H1 (cell line): ENCODE results near the gene BRMS1. TPM values are rescaled to one million over a fixed set of nuclear protein-coding genes. Genes with fewer than 3 reads are reported as not detected.

Experiments
- CTCF ChIA-PET: fragments of 300-600 bp; sonication (Branson Sonifier 250); formaldehyde crosslinking; loops from one replicate; lab custom pipeline; 2021; ENCODE audit not compliant: partially characterized antibody; lab: Charles Lee
- POLR2A ChIA-PET: fragments of 300-600 bp; sonication (Branson Sonifier 250); formaldehyde crosslinking; loops from one replicate; lab custom pipeline; 2021; ENCODE audit warnings: inconsistent platforms; ENCODE audit not compliant: partially characterized antibody; lab: Charles Lee
- DNase-seq, 2 experiments: peaks; one replicate each; pipeline versions ENCODE4 v3.0.0 to v3.0.0-alpha.2; 2010 to 2022; ENCODE audit warnings: low spot score in 2 of 2, low read depth in 1 of 2, mixed read lengths in 1 of 2
- FAIRE-seq: peaks from 2 replicates; lab custom pipeline; 2011; peaks lifted over from hg19 to GRCh38; lab: Jason Lieb, UNC
- H2AFZ ChIP-seq: 2 replicates; pipeline ENCODE4 v1.8.1; 2012; ENCODE audit warnings: low read length, inconsistent platforms
- H2AK5ac ChIP-seq: 2 replicates; pipeline ENCODE4 v1.6.1; 2013; ENCODE audit warnings: low read depth, low read length
- H2BK120ac ChIP-seq: replicated peaks from 2 replicates; pipeline ENCODE3; 2013; ENCODE audit warnings: low read depth, low read length, inconsistent platforms
- H2BK12ac ChIP-seq: 2 replicates; pipeline ENCODE4 v1.6.1; 2013; ENCODE audit warnings: low read depth, low read length
- H2BK15ac ChIP-seq: 2 replicates; pipeline ENCODE4 v1.6.1; 2013; ENCODE audit warnings: low read length
- H2BK20ac ChIP-seq: 2 replicates; pipeline ENCODE4 v1.6.1; 2013; ENCODE audit warnings: low read length
- H2BK5ac ChIP-seq: 2 replicates; pipeline ENCODE4 v1.6.1; 2013; ENCODE audit warnings: low read depth, low read length
- H3K14ac ChIP-seq: 2 replicates; pipeline ENCODE4 v1.6.1; 2013; ENCODE audit warnings: inconsistent platforms; ENCODE audit not compliant: insufficient read length
- H3K18ac ChIP-seq: 2 replicates; pipeline ENCODE4 v1.6.1; 2013; ENCODE audit warnings: low read length; ENCODE audit errors: extremely low read depth
- H3K23ac ChIP-seq: 2 replicates; pipeline ENCODE4 v1.6.1; 2013; ENCODE audit warnings: inconsistent platforms; ENCODE audit not compliant: insufficient read length
- H3K23me2 ChIP-seq: 2 replicates; pipeline ENCODE4 v1.6.1; 2013; ENCODE audit warnings: low read depth, low read length
- H3K27ac ChIP-seq: 2 replicates; pipeline ENCODE4 v1.6.1; 2011; ENCODE audit warnings: low read depth, low read length, inconsistent platforms
- H3K27me3 ChIP-seq, 4 experiments: replicated peaks in 1 of 4; 1 replicate in 1 of 4; 2 replicates in 3 of 4; pipeline versions ENCODE4 v1.6.1 to v1.8.1; 2011 to 2013; ENCODE audit warnings: low read length in 3 of 4, mild to moderate bottlenecking in 3 of 4, inconsistent platforms in 2 of 4, mixed read lengths in 2 of 4, moderate library complexity in 1 of 4; ENCODE audit not compliant: control insufficient read depth in 3 of 4, insufficient read depth in 3 of 4; ENCODE audit errors: extremely low read depth in 1 of 4
- H3K36me3 ChIP-seq, 4 experiments: 2 replicates each; pipeline versions ENCODE4 v1.6.1 to v1.8.1; 2011 to 2013; ENCODE audit warnings: mild to moderate bottlenecking in 4 of 4, low read length in 3 of 4, moderate library complexity in 2 of 4, control low read depth in 1 of 4, inconsistent platforms in 1 of 4; ENCODE audit not compliant: insufficient read depth in 4 of 4, control insufficient read depth in 2 of 4
- H3K4ac ChIP-seq: replicated peaks from 2 replicates; pipeline ENCODE3; 2013; ENCODE audit warnings: low read length, low read depth, mixed read lengths, inconsistent platforms; ENCODE audit not compliant: insufficient read length
- H3K4me1 ChIP-seq, 4 experiments: replicated peaks in 1 of 4; 1 replicate in 1 of 4; 2 replicates in 3 of 4; pipeline versions ENCODE4 v1.6.1 to v1.8.1; 2011 to 2013; ENCODE audit warnings: low read length in 3 of 4, inconsistent platforms in 2 of 4, mixed read lengths in 1 of 4; ENCODE audit not compliant: insufficient read depth in 4 of 4, control insufficient read depth in 3 of 4
- H3K4me2 ChIP-seq, 2 experiments: 2 replicates each; pipeline versions ENCODE4 v1.6.1 to v1.8.1; 2011 to 2013; ENCODE audit warnings: low read depth in 2 of 2, low read length in 2 of 2, control low read depth in 1 of 2, inconsistent platforms in 1 of 2, mild to moderate bottlenecking in 1 of 2; ENCODE audit not compliant: insufficient read depth in 1 of 2
- H3K4me3 ChIP-seq, 4 experiments: fragments of 200-600, 300-600 bp in 1 of 4; sonication (generic), shearing (Covaris generic), sonication (Bioruptor Twin) in 1 of 4; 2 replicates each; pipeline versions ENCODE4 v1.5.1 to v1.8.1; 2011 to 2016; ENCODE audit warnings: low read length in 4 of 4, low read depth in 3 of 4, control low read depth in 2 of 4, inconsistent platforms in 2 of 4, mild to moderate bottlenecking in 2 of 4, mixed read lengths in 1 of 4, moderate library complexity in 1 of 4; ENCODE audit not compliant: insufficient read depth in 2 of 4; ENCODE audit errors: extremely low read depth in 1 of 4
- H3K56ac ChIP-seq: replicated peaks from 2 replicates; pipeline ENCODE3; 2013; ENCODE audit warnings: low read depth, mild to moderate bottlenecking, mixed read lengths, low read length, inconsistent platforms; ENCODE audit not compliant: insufficient read length
- H3K79me1 ChIP-seq: 2 replicates; pipeline ENCODE4 v1.6.1; 2013; ENCODE audit warnings: low read depth, low read length, control low read depth
- H3K79me2 ChIP-seq, 2 experiments: 2 replicates each; pipeline versions ENCODE4 v1.6.1 to v1.8.1; 2012 to 2013; ENCODE audit warnings: low read length in 2 of 2, mild to moderate bottlenecking in 2 of 2, inconsistent platforms in 1 of 2; ENCODE audit not compliant: insufficient read depth in 2 of 2, control insufficient read depth in 1 of 2
- H3K9ac ChIP-seq, 4 experiments: replicated peaks in 1 of 4; 1 replicate in 1 of 4; 2 replicates in 3 of 4; pipeline versions ENCODE4 v1.6.1 to v1.8.1; 2011 to 2013; ENCODE audit warnings: low read depth in 3 of 4, low read length in 3 of 4, control low read depth in 2 of 4, mild to moderate bottlenecking in 2 of 4, moderate library complexity in 2 of 4, inconsistent platforms in 1 of 4; ENCODE audit errors: extremely low read depth in 1 of 4
- H3K9me3 ChIP-seq, 2 experiments: 2 replicates each; pipeline versions ENCODE4 v1.6.1 to v1.8.1; 2012 to 2013; ENCODE audit warnings: mild to moderate bottlenecking in 2 of 2, moderate library complexity in 2 of 2, control low read depth in 1 of 2, inconsistent platforms in 1 of 2, low read depth in 1 of 2, low read length in 1 of 2, mixed read lengths in 1 of 2; ENCODE audit not compliant: insufficient read depth in 2 of 2
- H4K20me1 ChIP-seq, 2 experiments: replicated peaks in 1 of 2; 2 replicates each; pipeline versions ENCODE3 to v1.8.1; 2011 to 2013; ENCODE audit warnings: inconsistent platforms in 2 of 2, low read length in 2 of 2, mild to moderate bottlenecking in 1 of 2; ENCODE audit not compliant: insufficient read depth in 2 of 2, control insufficient read depth in 1 of 2
- H4K5ac ChIP-seq: 2 replicates; pipeline ENCODE4 v1.6.1; 2013; ENCODE audit warnings: low read length, low read depth, mixed read lengths, inconsistent platforms; ENCODE audit not compliant: insufficient read length
- H4K8ac ChIP-seq: 2 replicates; pipeline ENCODE4 v1.8.0; 2013; ENCODE audit warnings: mild to moderate bottlenecking, moderate library complexity, low read length, inconsistent platforms; ENCODE audit not compliant: insufficient read depth; ENCODE audit errors: extremely low read depth
- H4K91ac ChIP-seq: replicated peaks from 2 replicates; pipeline ENCODE3; 2013; ENCODE audit warnings: low read length, mixed read lengths, inconsistent platforms; ENCODE audit not compliant: insufficient read length
- ATF3 ChIP-seq: IDR thresholded peaks from 2 replicates; pipeline ENCODE4 v1.6.1; 2011; ENCODE audit warnings: low read depth, mild to moderate bottlenecking, low read length; ENCODE audit not compliant: insufficient read depth
- CBX8 ChIP-seq: fragments of 300-800, 300-1000 bp; sonication (generic); IDR thresholded peaks from 2 replicates; pipeline ENCODE4 v1.7.1; 2016; ENCODE audit warnings: low read depth, low read length, borderline replicate concordance
- FOSL1 ChIP-seq: IDR thresholded peaks from 2 replicates; pipeline ENCODE4 v1.6.1; 2011; ENCODE audit warnings: mild to moderate bottlenecking, low read depth, low read length, moderate library complexity; ENCODE audit not compliant: insufficient read depth
- GABPA ChIP-seq: IDR thresholded peaks from 2 replicates; pipeline ENCODE4 v1.6.1; 2011; ENCODE audit warnings: mild to moderate bottlenecking, low read length, moderate library complexity, borderline replicate concordance; ENCODE audit not compliant: insufficient read depth
- HDAC6 ChIP-seq: IDR thresholded peaks from one replicate; pipeline ENCODE4 v1.7.1; 2012; ENCODE audit warnings: low read depth, mild to moderate bottlenecking, inconsistent platforms, low read length, moderate library complexity
- POLR2A ChIP-seq, 2 experiments: IDR thresholded peaks; 1 replicate in 1 of 2; 2 replicates in 1 of 2; pipeline ENCODE4 v1.6.1; 2011; ENCODE audit warnings: low read depth in 2 of 2, low read length in 2 of 2, mild to moderate bottlenecking in 2 of 2; ENCODE audit errors: control extremely low read depth in 1 of 2
- RBBP5 ChIP-seq: IDR thresholded peaks from 2 replicates; pipeline ENCODE4 v1.7.1; 2012; ENCODE audit warnings: low read depth, mild to moderate bottlenecking, inconsistent platforms, low read length, moderate library complexity, borderline replicate concordance
- SIN3A ChIP-seq, 2 experiments: IDR thresholded peaks in 1 of 2; conservative IDR thresholded peaks in 1 of 2; 2 replicates each; pipeline ENCODE4 v1.6.1; 2011 to 2012; ENCODE audit warnings: low read length in 2 of 2, improper control_type of control experiment in 1 of 2, low read depth in 1 of 2, mild to moderate bottlenecking in 1 of 2
- SIX5 ChIP-seq: IDR thresholded peaks from 2 replicates; pipeline ENCODE4 v1.6.1; 2011; ENCODE audit warnings: mild to moderate bottlenecking, low read depth, low read length
- SRF ChIP-seq: IDR thresholded peaks from 2 replicates; pipeline ENCODE4 v1.6.1; 2011; ENCODE audit warnings: mild to moderate bottlenecking, low read depth, low read length, moderate library complexity
- SUZ12 ChIP-seq: fragments of 200-600 bp; sonication (generic); IDR thresholded peaks from 2 replicates; pipeline ENCODE4 v1.6.1; 2012; ENCODE audit warnings: mild to moderate bottlenecking, inconsistent platforms, low read length, moderate library complexity, mixed read lengths
- WGBS, 2 experiments: shearing (Covaris generic) in 1 of 2; methylation state at CpG; one replicate each; pipeline versions ENCODE4 v1.1.6 to v1.1.7; 2013 to 2015; ENCODE audit warnings: low lambda C conversion rate in 2 of 2, mixed read lengths in 2 of 2, inconsistent platforms in 1 of 2, low coverage in 1 of 2, missing lambda C conversion rate in 1 of 2; ENCODE audit not compliant: insufficient replicate concordance in 2 of 2, insufficient coverage in 1 of 2, insufficient read length in 1 of 2; ENCODE audit errors: extremely low coverage in 1 of 2, missing lambda C conversion rate in 1 of 2; 5-methylcytosine and 5-hydroxymethylcytosine counted together
- polyA plus RNA-seq, 7 experiments: library from polyadenylated mRNA; depleted of rRNA in 3 of 7; stranded (reverse) in 5 of 7; unstranded in 2 of 7; fragments of >200 nt in 5 of 7; fragments of 200-250 nt in 2 of 7; gene quantifications; 1 replicate in 5 of 7; 2 replicates in 1 of 7; 4 replicates in 1 of 7; pipeline versions ENCODE4 v1.2.1 to v1.2.3, GENCODE V29; 2011 to 2013; ENCODE audit warnings: missing spikeins in 2 of 7, mixed read lengths in 2 of 7
- total RNA-seq: library from RNA; stranded (reverse); fragmentation: NEBNext Ultra II Directional; extraction: Animal tissue kit (Norgen Biotek cat#: 25700); gene quantifications from 2 replicates; pipeline ENCODE4 v1.2.1, GENCODE V29; 2021

BRMS1 gene
- total and polyA plus RNA-seq, 2 of the 8 experiments (the other 6 are each of a cell fraction or from before 2014, with no cell fraction given): 39.2 to 46.1 TPM

- no peak overlapping the region for H3K4me3 ChIP-seq
- no peak overlapping the region for H4K91ac ChIP-seq
- no peak overlapping the region for H2BK15ac ChIP-seq
- H3K18ac ChIP-seq: no peak overlapping the region
- no peak overlapping the region for H2BK12ac ChIP-seq
- H3K14ac ChIP-seq: no peak overlapping the region
- no peaks in the 10 kb centered on the region for H4K20me1 ChIP-seq
- ChIA-PET POLR2A (interaction anchor here (0.8 to 1.2 kb wide), 5 partner anchors 10 to 80 kb away, joined by 3 to 4 read pairs (median 3); partner anchors contain the start of gene YIF1A), CTCF (interaction anchor here (0.7 to 6.6 kb wide), 9 partner anchors 9 to 88 kb away, joined by 3 to 75 read pairs (median 5); partner anchors contain the start of genes RIN1 and YIF1A)
- DNase-seq: no peak
- H3K9ac ChIP-seq: no peak overlapping the region
- H2BK5ac ChIP-seq: no peak overlapping the region
- no peak overlapping the region for H2AK5ac ChIP-seq
- no peak overlapping the region for H3K27ac ChIP-seq
- H3K23me2 ChIP-seq: no peaks in the 10 kb centered on the region
- H2BK20ac ChIP-seq: no peak overlapping the region
- peaks cover 0 to 5% (median 2%) of the 10 kb centered on the region in 4 experiments; a peak in 4 of 7 replicates for H3K4me1 ChIP-seq
- H3K4me2 ChIP-seq: no peak overlapping the region
- H4K5ac ChIP-seq: no peak overlapping the region
- no peaks in the 10 kb centered on the region for H3K27me3 ChIP-seq
- H4K8ac ChIP-seq: no peak overlapping the region
- H2AFZ ChIP-seq: no peak overlapping the region; the same call in 1 of the 2 replicates
- no peaks in the 10 kb centered on the region for H3K79me1 ChIP-seq
- H3K23ac ChIP-seq: no peak overlapping the region
- H3K56ac ChIP-seq: no peak overlapping the region
- H3K79me2 ChIP-seq: no peaks in the 10 kb centered on the region
- H3K9me3 ChIP-seq: no peaks in the 10 kb centered on the region
- H3K4ac ChIP-seq: no peak overlapping the region
- no peak overlapping the region for H2BK120ac ChIP-seq
- FAIRE-seq: no peak
- WGBS, 2 experiments: 92% methylated on average over 12 of the region's 12 CpGs; no CpG with 5 or more reads in 1 of the 2 experiments
- H3K36me3 ChIP-seq: no peaks in the 10 kb centered on the region
- TF ChIP-seq RBBP5 (no peak), GABPA (no peak), FOSL1 (no peak), SRF (no peak), POLR2A (IDR thresholded peaks at IDR 0.05; ENCODE audit: control extremely low read depth in 1 of 2, low read depth in 2 of 2, low read length in 2 of 2) (no peak), SIN3A (conservative IDR thresholded peaks at IDR 0.05 in 1 of 2, IDR thresholded peaks at IDR 0.05 in 1 of 2; ENCODE audit: low read depth in 1 of 2, low read length in 2 of 2) (no peak), ATF3 (no peak), CBX8 (no peak), SUZ12 (no peak), HDAC6 (no peak), SIX5 (no peak)
Measured at GRCh38 chr11:66302656-66303055, 42.2 kb downstream of the BRMS1 start.
